ENCODE data around the gene CIRBP. TPM values are rescaled to one million over a fixed set of nuclear protein-coding genes. Genes with fewer than 3 reads are reported as not detected.

CIRBP gene
- polyA plus RNA-seq, 1 of the 3 experiments (the other 2 are of a cell fraction), result 762 TPM

- CTCF ChIA-PET, result no interaction called here
- Histone ChIP-seq H3K9me2 (no peaks in the 10 kb centered on the region), H4K20me1 (ENCODE audit: insufficient read depth) (no peaks in the 10 kb centered on the region), H3K4me2 (no peak overlapping the region), H3K79me2 (ENCODE audit: insufficient read depth) (no peaks in the 10 kb centered on the region), H3K9me3 (no peaks in the 10 kb centered on the region), H3K27me3 (ENCODE audit: insufficient read depth) (no peaks in the 10 kb centered on the region), H3K4me3 (ENCODE audit: low read depth in 2 of 2, low read length in 1 of 2) (no peak overlapping the region), H3K36me3 (replicated peaks in 1 of 2; ENCODE audit: control insufficient read depth in 1 of 2, insufficient read depth in 2 of 2, low read length in 1 of 2) (no peaks in the 10 kb centered on the region), H2AFZ (ENCODE audit: low read depth) (no peak overlapping the region), H3K27ac (ENCODE audit: low read depth in 2 of 2, low read length in 1 of 2) (no peak overlapping the region), H3K9ac (no peak overlapping the region), H3F3A (replicated peaks; ENCODE audit: insufficient read depth) (peaks cover 11% of the 10 kb centered on the region), H3K4me1 (ENCODE audit: control insufficient read depth in 1 of 2, insufficient read depth in 2 of 2, low read depth in 1 of 2, low read length in 1 of 2) (peaks cover 0 to 8% of the 10 kb centered on the region in 2 experiments; a peak in 1 of 4 replicates)
- TF ChIP-seq TCF12 (IDR thresholded peaks at IDR 0.05) (no peak), GATA2 (CRISPR knock-in tag; IDR thresholded peaks at IDR 0.05) (no peak), USF1 (IDR thresholded peaks at IDR 0.05; ENCODE audit: borderline replicate concordance, low read depth) (no peak), TAF1 (IDR thresholded peaks at IDR 0.05; ENCODE audit: borderline replicate concordance, low read depth, low read length) (no peak), MXI1 (IDR thresholded peaks at IDR 0.05; ENCODE audit: low read depth, low read length) (no peak), RAD21 (IDR thresholded peaks at IDR 0.05; ENCODE audit: low read length) (no peak), REST (IDR thresholded peaks at IDR 0.05; ENCODE audit: low read depth, low read length) (no peak), TEAD4 (IDR thresholded peaks at IDR 0.05; ENCODE audit: borderline replicate concordance, insufficient read depth) (no peak), RXRA (IDR thresholded peaks at IDR 0.05; ENCODE audit: borderline replicate concordance, low read depth) (no peak)
- TF ChIP-seq, protein P1, sequence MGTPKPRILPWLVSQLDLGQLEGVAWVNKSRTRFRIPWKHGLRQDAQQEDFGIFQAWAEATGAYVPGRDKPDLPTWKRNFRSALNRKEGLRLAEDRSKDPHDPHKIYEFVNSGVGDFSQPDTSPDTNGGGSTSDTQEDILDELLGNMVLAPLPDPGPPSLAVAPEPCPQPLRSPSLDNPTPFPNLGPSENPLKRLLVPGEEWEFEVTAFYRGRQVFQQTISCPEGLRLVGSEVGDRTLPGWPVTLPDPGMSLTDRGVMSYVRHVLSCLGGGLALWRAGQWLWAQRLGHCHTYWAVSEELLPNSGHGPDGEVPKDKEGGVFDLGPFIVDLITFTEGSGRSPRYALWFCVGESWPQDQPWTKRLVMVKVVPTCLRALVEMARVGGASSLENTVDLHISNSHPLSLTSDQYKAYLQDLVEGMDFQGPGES (IDR thresholded peaks at IDR 0.05; ENCODE audit: low read depth, low read length), result no peak
- DNase-seq, result no peak
- WGBS (ENCODE audit: low lambda C conversion rate), result 93% methylated on average over 22 of the region's 41 CpGs
- POLR2A ChIA-PET, result no interaction called here
Observed at GRCh38 chr19:1288833-1289685, 19.9 kb downstream of the CIRBP start.

DNA sequence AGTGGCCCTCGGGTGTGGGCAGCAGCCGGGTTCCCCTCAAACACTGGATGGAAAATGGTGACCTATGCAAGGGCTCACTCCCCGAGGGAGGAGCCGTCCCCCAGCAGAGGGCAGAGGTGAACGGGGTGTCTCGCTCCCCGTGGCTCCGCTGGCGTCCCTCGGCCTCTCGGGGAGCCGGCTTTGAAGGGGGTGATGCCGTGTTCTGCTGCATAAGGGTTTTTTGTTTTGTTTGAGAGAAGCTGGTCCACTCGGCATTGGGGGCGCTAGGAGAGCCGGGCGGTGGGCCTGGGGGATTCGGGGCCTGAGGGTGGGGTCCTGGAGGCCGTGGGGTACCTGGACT is 20.5 kb downstream of the CIRBP start:
- Histone ChIP-seq H3K36me3 (replicated peaks in 1 of 2; ENCODE audit: control insufficient read depth in 1 of 2, insufficient read depth in 2 of 2, low read length in 1 of 2) (no peaks in the 10 kb centered on the region), H3K27ac (ENCODE audit: low read depth in 2 of 2, low read length in 1 of 2) (no peak overlapping the region), H3K4me2 (no peak overlapping the region), H3K9me3 (no peaks in the 10 kb centered on the region), H2AFZ (ENCODE audit: low read depth) (no peak overlapping the region), H3K79me2 (ENCODE audit: insufficient read depth) (no peaks in the 10 kb centered on the region), H4K20me1 (ENCODE audit: insufficient read depth) (no peaks in the 10 kb centered on the region), H3K9me2 (no peaks in the 10 kb centered on the region), H3K4me1 (ENCODE audit: control insufficient read depth in 1 of 2, insufficient read depth in 2 of 2, low read depth in 1 of 2, low read length in 1 of 2) (peaks cover 0 to 8% of the 10 kb centered on the region in 2 experiments; a peak in 1 of 4 replicates), H3K9ac (no peak overlapping the region), H3K4me3 (ENCODE audit: low read depth in 2 of 2, low read length in 1 of 2) (no peak overlapping the region), H3K27me3 (ENCODE audit: insufficient read depth) (no peaks in the 10 kb centered on the region), H3F3A (replicated peaks; ENCODE audit: insufficient read depth) (peaks cover 7% of the 10 kb centered on the region)
- no peak for DNase-seq
- WGBS (ENCODE audit: low lambda C conversion rate), result 79% methylated on average over 9 of the region's 19 CpGs
- ChIA-PET POLR2A (no interaction called here), CTCF (interaction anchor here (0.9 kb wide), 1 partner anchor 23 kb away, joined by 3 read pairs; no protein-coding TSS in a partner anchor)
- TF ChIP-seq NRF1 (IDR thresholded peaks at IDR 0.05; ENCODE audit: low read depth, low read length), result no peak
- no peak for TF ChIP-seq TEAD4 (IDR thresholded peaks at IDR 0.05; ENCODE audit: borderline replicate concordance, insufficient read depth)
- TF ChIP-seq, protein P2, sequence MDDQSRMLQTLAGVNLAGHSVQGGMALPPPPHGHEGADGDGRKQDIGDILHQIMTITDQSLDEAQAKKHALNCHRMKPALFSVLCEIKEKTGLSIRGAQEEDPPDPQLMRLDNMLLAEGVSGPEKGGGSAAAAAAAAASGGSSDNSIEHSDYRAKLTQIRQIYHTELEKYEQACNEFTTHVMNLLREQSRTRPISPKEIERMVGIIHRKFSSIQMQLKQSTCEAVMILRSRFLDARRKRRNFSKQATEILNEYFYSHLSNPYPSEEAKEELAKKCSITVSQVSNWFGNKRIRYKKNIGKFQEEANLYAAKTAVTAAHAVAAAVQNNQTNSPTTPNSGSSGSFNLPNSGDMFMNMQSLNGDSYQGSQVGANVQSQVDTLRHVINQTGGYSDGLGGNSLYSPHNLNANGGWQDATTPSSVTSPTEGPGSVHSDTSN (IDR thresholded peaks at IDR 0.05), result no peak
- no peak for TF ChIP-seq NFIC (IDR thresholded peaks at IDR 0.05; ENCODE audit: borderline replicate concordance)
- TF ChIP-seq YY1 (IDR thresholded peaks at IDR 0.05; ENCODE audit: low read depth), result no peak
- TF ChIP-seq GATA2 (CRISPR knock-in tag; IDR thresholded peaks at IDR 0.05), result no peak
- no peak for TF ChIP-seq ZBTB33 (IDR thresholded peaks at IDR 0.05; ENCODE audit: borderline replicate concordance, low read depth)
- no peak for TF ChIP-seq EP300 (IDR thresholded peaks at IDR 0.05; ENCODE audit: borderline replicate concordance in 1 of 2, low read depth in 1 of 2, low read length in 1 of 2)
- no peak for TF ChIP-seq RAD21 (IDR thresholded peaks at IDR 0.05; ENCODE audit: low read length)
- TF ChIP-seq SIN3A (IDR thresholded peaks at IDR 0.05; ENCODE audit: borderline replicate concordance, low read depth, low read length), result no peak
